ENCODE data around the gene TOP3A. TPM values are rescaled to one million over a fixed set of nuclear protein-coding genes. Genes with fewer than 3 reads are reported as not detected.

Gene TOP3A
- total and polyA plus RNA-seq, 2 donors (not counting 1 experiment from before 2014, with no cell fraction given) = 13.4 to 55.8 TPM

DNA sequence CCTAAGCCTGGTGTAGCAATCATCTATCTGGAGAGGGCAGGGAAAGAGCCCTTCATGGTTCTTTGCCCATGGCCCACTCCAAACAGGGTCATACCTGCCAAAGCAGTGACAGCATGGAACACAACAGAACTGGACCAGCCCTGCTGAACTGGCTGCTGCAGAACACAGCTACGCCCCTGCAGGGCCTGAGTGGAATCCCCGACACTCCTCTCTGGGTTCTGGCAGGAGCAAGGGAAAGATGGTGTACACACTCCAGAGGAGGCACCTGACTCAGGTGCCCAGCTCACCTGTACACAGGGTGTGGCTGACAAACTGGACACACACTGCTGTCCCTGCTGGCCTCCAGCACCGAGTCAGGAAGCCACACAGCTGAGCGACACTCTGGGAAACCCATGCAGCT lies 34.5 kb downstream of the TOP3A start:
- H3K4me3 Mint-ChIP-seq = no peak overlapping the region
- no peaks in the 10 kb centered on the region for H3K9me3 Mint-ChIP-seq (ENCODE audit: insufficient read depth)
- CTCF ChIA-PET = no interaction called here

GRCh38 chr17:18278867-18279266 lies 35.9 kb downstream of the TOP3A start:
- TF ChIP-seq EZH2 (IDR thresholded peaks at IDR 0.05; ENCODE audit: borderline replicate concordance, insufficient read depth, low read depth, low read length, poor library complexity, severe bottlenecking) (no peak), CTCF (IDR thresholded peaks at IDR 0.05) (no peak)
- Histone ChIP-seq H3K36me3 (replicated peaks in 1 of 2; ENCODE audit: control extremely low read depth in 1 of 2, control insufficient read depth in 1 of 2, extremely low read depth in 1 of 2, insufficient read depth in 2 of 2, low read length in 1 of 2) (peaks cover 0 to 73% of the 10 kb centered on the region in 2 experiments), H3K27me3 (replicated peaks in 1 of 4; ENCODE audit: control extremely low read depth in 1 of 4, control insufficient read depth in 3 of 4, insufficient read depth in 4 of 4, low read length in 3 of 4) (no peaks in the 10 kb centered on the region), H4K20me1 (ENCODE audit: control insufficient read depth, insufficient read depth, low read length, poor library complexity, severe bottlenecking) (no peaks in the 10 kb centered on the region), H3K4me2 (replicated peaks; ENCODE audit: low read depth, low read length, poor library complexity, severe bottlenecking) (no peak overlapping the region), H3K79me2 (ENCODE audit: control insufficient read depth, insufficient read depth, low read length) (no peaks in the 10 kb centered on the region), H3K27ac (ENCODE audit: low read length in 2 of 2) (no peak overlapping the region), H3K9me3 (ENCODE audit: control extremely low read depth in 1 of 3, control insufficient read depth in 2 of 3, insufficient read depth in 1 of 3, low read length in 2 of 3) (no peaks in the 10 kb centered on the region), H3K4me3 (ENCODE audit: control extremely low read depth in 1 of 5, extremely low read depth in 1 of 5, insufficient read depth in 1 of 5, low read depth in 2 of 5, low read length in 4 of 5) (no peak overlapping the region), H2AFZ (ENCODE audit: insufficient read depth, low read depth, low read length, poor library complexity, severe bottlenecking) (no peak overlapping the region), H3K4me1 (ENCODE audit: control insufficient read depth in 2 of 2, insufficient read depth in 2 of 2, low read length in 2 of 2) (no peaks in the 10 kb centered on the region), H3K9ac (ENCODE audit: low read length) (no peak overlapping the region)
- DNase-seq (no peak), ATAC-seq (ENCODE audit: low read depth) (no peak)
- H3K9me3 Mint-ChIP-seq (ENCODE audit: insufficient read depth) = no peaks in the 10 kb centered on the region
- intact Hi-C loops (cut with micrococcal nuclease) = no loop called here
- ChIA-PET CTCF (no interaction called here), POLR2A (no interaction called here)
- H3K27ac Mint-ChIP-seq = no peak overlapping the region
- 100% methylated on average over 1 of the region's 3 CpGs for WGBS (ENCODE audit: insufficient coverage)
- H3K4me3 Mint-ChIP-seq = no peak overlapping the region
- H3K27me3 Mint-ChIP-seq = no peaks in the 10 kb centered on the region
- H3K4me1 Mint-ChIP-seq = no peaks in the 10 kb centered on the region

More for the DNA sequence above, 34.5 kb downstream of the TOP3A start:
- H3K4me1 ChIP-seq (ENCODE audit: control insufficient read depth in 2 of 2, insufficient read depth in 2 of 2, low read length in 2 of 2) = no peaks in the 10 kb centered on the region
- peaks cover 0 to 78% of the 10 kb centered on the region in 2 experiments for H3K36me3 ChIP-seq (replicated peaks in 1 of 2; ENCODE audit: control extremely low read depth in 1 of 2, control insufficient read depth in 1 of 2, extremely low read depth in 1 of 2, insufficient read depth in 2 of 2, low read length in 1 of 2)
- no peaks in the 10 kb centered on the region for H3K79me2 ChIP-seq (ENCODE audit: control insufficient read depth, insufficient read depth, low read length)
- H2AFZ ChIP-seq (ENCODE audit: insufficient read depth, low read depth, low read length, poor library complexity, severe bottlenecking) = no peak overlapping the region
- intact Hi-C loops (cut with micrococcal nuclease) = no loop called here
- POLR2A ChIA-PET = no interaction called here
- TF ChIP-seq EZH2 (IDR thresholded peaks at IDR 0.05; ENCODE audit: borderline replicate concordance, insufficient read depth, low read depth, low read length, poor library complexity, severe bottlenecking) (no peak), CTCF (IDR thresholded peaks at IDR 0.05) (no peak)
- no peak overlapping the region for H3K27ac ChIP-seq (ENCODE audit: low read length in 2 of 2)
- H3K4me3 ChIP-seq (ENCODE audit: control extremely low read depth in 1 of 5, extremely low read depth in 1 of 5, insufficient read depth in 1 of 5, low read depth in 2 of 5, low read length in 4 of 5) = no peak overlapping the region
- WGBS (ENCODE audit: insufficient coverage) = 100% methylated on average over 4 of the region's 4 CpGs
- no peaks in the 10 kb centered on the region for H4K20me1 ChIP-seq (ENCODE audit: control insufficient read depth, insufficient read depth, low read length, poor library complexity, severe bottlenecking)
- no peaks in the 10 kb centered on the region for H3K9me3 ChIP-seq (ENCODE audit: control extremely low read depth in 1 of 3, control insufficient read depth in 2 of 3, insufficient read depth in 1 of 3, low read length in 2 of 3)
- no peak overlapping the region for H3K4me2 ChIP-seq (replicated peaks; ENCODE audit: low read depth, low read length, poor library complexity, severe bottlenecking)
- H3K27me3 ChIP-seq (replicated peaks in 1 of 4; ENCODE audit: control extremely low read depth in 1 of 4, control insufficient read depth in 3 of 4, insufficient read depth in 4 of 4, low read length in 3 of 4) = no peaks in the 10 kb centered on the region
- H3K27me3 Mint-ChIP-seq = no peaks in the 10 kb centered on the region
- no peak overlapping the region for H3K9ac ChIP-seq (ENCODE audit: low read length)
- no peak overlapping the region for H3K27ac Mint-ChIP-seq
- ATAC-seq (ENCODE audit: low read depth) (no peak), DNase-seq (no peak)
- no peaks in the 10 kb centered on the region for H3K4me1 Mint-ChIP-seq
